Esophagus squamous epithelium (tissue), 5 donors: ENCODE measurements around the gene NAA80. TPM values are rescaled to one million over a fixed set of nuclear protein-coding genes. Genes with fewer than 3 reads are reported as not detected.

Experiments
- DNase-seq: peaks from one replicate; lab custom pipeline; 2025; lab: John Stamatoyannopoulos, UW
- H3K27ac ChIP-seq, 4 donors: fragments of 200-600 bp; sonication (generic); one replicate each; pipeline ENCODE4 v1.5.1; 2016 to 2019; ENCODE audit warnings: mild to moderate bottlenecking in 1 of 4
- H3K27me3 ChIP-seq, 4 donors: fragments of 200-600 bp; sonication (generic); 1 replicate in 3 of 4; 2 replicates in 1 of 4; pipeline versions ENCODE4 v1.5.1 to v1.6.0; 2017 to 2021; ENCODE audit warnings: antibody characterized with exemption in 1 of 4
- H3K36me3 ChIP-seq, 3 donors: fragments of 200-600 bp; sonication (generic); one replicate each; pipeline ENCODE4 v1.5.1; 2016 to 2019
- H3K4me1 ChIP-seq, 3 donors: fragments of 200-600 bp; sonication (generic); one replicate each; pipeline ENCODE4 v1.5.1; 2017 to 2019
- H3K4me3 ChIP-seq, 4 donors: fragments of 200-600 bp; sonication (generic); 1 replicate in 3 of 4; 2 replicates in 1 of 4; pipeline ENCODE4 v1.5.1; 2016 to 2019; ENCODE audit warnings: mild to moderate bottlenecking in 2 of 4, moderate library complexity in 1 of 4
- H3K9me3 ChIP-seq, 3 donors: fragments of 200-600 bp; sonication (generic); one replicate each; pipeline ENCODE4 v1.5.1; 2016 to 2019
- POLR2A ChIP-seq, 4 donors: fragments of 450-650 bp; IDR thresholded peaks; one replicate each; pipeline ENCODE4 v1.6.1; 2017; ENCODE audit warnings: antibody characterized with exemption in 4 of 4, mild to moderate bottlenecking in 4 of 4, moderate library complexity in 3 of 4
- WGBS, 2 donors: methylation state at CpG; one replicate each; pipeline ENCODE4 v1.1.5; 2018; 5-methylcytosine and 5-hydroxymethylcytosine counted together
- intact Hi-C: fragments of 100-400 bp; cut with DNase I; formaldehyde crosslinking; loops from one replicate; pipeline ENCODE4 v1.15.0; 2022
- total RNA-seq, 4 donors: library from RNA; depleted of rRNA; stranded (reverse); fragments of >200 nt; gene quantifications; one replicate each; pipeline ENCODE4 v1.1.0, GENCODE V29; 2016
- TF ChIP-seq, protein P1 (sequence below), 6 experiments: fragments of 450-650 bp in 4 of 6; fragments of 200-600 bp in 2 of 6; sonication (generic) in 2 of 6; IDR thresholded peaks; one replicate each; pipeline ENCODE4 v1.5.1; 2016 to 2019; ENCODE audit warnings: antibody characterized with exemption in 6 of 6, mild to moderate bottlenecking in 4 of 6, moderate library complexity in 4 of 6
- donor health status: DM: yes; HTN: yes; CAD: no.

The NAA80 gene, protein sequence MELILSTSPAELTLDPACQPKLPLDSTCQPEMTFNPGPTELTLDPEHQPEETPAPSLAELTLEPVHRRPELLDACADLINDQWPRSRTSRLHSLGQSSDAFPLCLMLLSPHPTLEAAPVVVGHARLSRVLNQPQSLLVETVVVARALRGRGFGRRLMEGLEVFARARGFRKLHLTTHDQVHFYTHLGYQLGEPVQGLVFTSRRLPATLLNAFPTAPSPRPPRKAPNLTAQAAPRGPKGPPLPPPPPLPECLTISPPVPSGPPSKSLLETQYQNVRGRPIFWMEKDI
- 10 to 100 TPM in 1 of 4 donors, 1 to 10 TPM in 3; 6.0 to 16.2 (median 7.7) TPM for total RNA-seq

DNA sequence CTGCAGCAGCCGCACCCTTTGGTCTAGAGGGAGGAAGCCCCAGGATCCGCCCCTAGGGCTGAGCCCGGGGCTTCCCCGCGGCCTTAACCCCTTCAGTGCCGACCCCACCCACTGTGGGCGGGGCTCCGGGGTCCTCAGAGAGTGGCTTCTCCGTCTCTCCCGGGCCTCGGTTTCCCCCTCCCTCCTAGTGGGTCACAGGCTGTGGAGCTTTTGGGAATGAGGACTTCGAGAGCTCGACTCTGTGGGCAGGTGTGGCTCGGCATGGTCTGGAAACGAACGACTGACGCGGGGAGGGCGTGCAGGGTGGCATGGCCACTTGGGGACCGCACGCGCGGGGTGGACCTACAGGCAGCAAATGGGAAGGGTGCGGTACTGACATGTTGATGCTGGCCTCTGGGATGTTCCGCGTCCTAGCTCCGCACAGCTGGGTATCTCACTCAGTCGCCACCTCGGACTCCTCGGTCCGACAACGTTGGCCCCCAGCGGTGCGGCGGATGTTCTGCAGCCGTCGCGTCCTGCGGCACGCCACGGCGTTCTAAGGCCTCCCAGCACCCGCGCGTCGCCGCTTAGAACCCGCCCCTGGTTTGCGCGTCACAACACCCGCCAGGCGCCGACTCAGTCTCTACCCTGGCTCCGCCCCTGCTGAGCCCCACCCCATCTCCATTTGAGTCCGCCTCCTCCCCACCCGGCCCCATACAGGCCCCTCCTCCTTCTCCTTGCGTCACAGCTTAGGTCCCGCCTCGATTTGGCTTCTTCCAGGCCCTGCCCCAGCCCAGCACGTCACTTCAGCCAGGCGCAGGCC lies at the start of gene NAA80, which contains the start of gene HYAL3:
Gene NAA80, minus strand, starts transcription at position 570 of the 802 bp plus-strand sequence. CDS start 1,942 bp downstream, outside the sequence.
Gene HYAL3, minus strand, starts transcription at position 570 of the 802 bp plus-strand sequence. CDS start 3,803 bp downstream, outside the sequence.
- peak within 1 kb of the TSS; percentile 89 to 94 (median 91) for H3K27ac ChIP-seq

DNA sequence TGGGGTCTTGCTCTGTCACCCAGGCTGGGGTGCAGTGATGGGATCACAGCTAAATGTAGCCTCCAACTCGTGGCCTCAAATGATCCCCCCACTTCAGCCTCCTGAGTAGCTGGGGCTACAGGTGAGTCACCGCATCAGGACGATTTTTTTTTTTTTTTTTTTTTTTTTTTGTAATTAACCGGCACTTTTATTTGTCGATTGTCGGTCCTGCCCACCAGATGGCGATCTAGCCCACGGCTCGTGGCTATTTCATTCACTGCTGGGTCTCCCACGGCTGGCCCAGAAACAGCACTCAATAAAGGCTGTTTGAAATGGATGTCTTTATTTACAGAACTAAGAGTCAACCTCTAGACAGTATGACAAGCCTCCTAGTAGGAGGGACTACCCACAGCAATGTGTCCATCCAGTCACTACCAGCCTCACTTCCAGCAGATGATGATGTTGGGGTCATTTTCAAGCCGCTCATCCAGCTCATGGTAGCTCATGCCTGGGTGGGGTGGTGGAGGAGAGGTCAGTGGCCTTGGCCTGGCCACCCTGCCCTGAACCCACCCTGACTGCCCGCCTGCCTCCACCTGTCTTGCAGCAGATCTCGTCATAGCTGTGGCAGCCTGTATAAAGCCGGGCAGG lies 48.1 kb upstream of the NAA80 start:
- TF ChIP-seq, protein P1, sequence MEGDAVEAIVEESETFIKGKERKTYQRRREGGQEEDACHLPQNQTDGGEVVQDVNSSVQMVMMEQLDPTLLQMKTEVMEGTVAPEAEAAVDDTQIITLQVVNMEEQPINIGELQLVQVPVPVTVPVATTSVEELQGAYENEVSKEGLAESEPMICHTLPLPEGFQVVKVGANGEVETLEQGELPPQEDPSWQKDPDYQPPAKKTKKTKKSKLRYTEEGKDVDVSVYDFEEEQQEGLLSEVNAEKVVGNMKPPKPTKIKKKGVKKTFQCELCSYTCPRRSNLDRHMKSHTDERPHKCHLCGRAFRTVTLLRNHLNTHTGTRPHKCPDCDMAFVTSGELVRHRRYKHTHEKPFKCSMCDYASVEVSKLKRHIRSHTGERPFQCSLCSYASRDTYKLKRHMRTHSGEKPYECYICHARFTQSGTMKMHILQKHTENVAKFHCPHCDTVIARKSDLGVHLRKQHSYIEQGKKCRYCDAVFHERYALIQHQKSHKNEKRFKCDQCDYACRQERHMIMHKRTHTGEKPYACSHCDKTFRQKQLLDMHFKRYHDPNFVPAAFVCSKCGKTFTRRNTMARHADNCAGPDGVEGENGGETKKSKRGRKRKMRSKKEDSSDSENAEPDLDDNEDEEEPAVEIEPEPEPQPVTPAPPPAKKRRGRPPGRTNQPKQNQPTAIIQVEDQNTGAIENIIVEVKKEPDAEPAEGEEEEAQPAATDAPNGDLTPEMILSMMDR (IDR thresholded peaks at IDR 0.05): peak in 5 of 6 experiments; percentile 22 to 62 (median 48)
- TF ChIP-seq POLR2A (IDR thresholded peaks at IDR 0.05): no peak
- Histone ChIP-seq H3K36me3 (peaks cover 0 to 25% (median 0%) of the 10 kb centered on the region in 3 donors), H3K4me3 (no peak overlapping the region), H3K9me3 (no peaks in the 10 kb centered on the region), H3K27me3 (no peaks in the 10 kb centered on the region), H3K4me1 (peaks cover 26 to 78% (median 34%) of the 10 kb centered on the region in 3 donors), H3K27ac (peak overlapping the region in 2 of 4 donors; percentile 12 to 33)
- DNase-seq: no peak
- intact Hi-C loops: no loop called here
- 22 to 29% methylated on average over 12 to 13 of the region's 14 CpGs for WGBS, 2 donors

More for the DNA sequence above, at the start of gene NAA80, which contains the start of gene HYAL3:
- peak in 3 of 4 donors; percentile 50 to 98 (median 92) for TF ChIP-seq POLR2A (IDR thresholded peaks at IDR 0.05)
- TF ChIP-seq, protein P1 (IDR thresholded peaks at IDR 0.05): peak in 5 of 6 experiments; percentile 29 to 64 (median 44)
- WGBS, 2 donors: 0% methylated on average over 13 to 26 of the region's 61 CpGs
- DNase-seq: peak; percentile 97
- no peaks in the 10 kb centered on the region for H3K27me3 ChIP-seq
- peak within 1 kb of the TSS; percentile 49 to 72 (median 60) for H3K4me3 ChIP-seq
- intact Hi-C loops: no loop called here
- H3K36me3 ChIP-seq: peaks cover 0 to 13% (median 0%) of the 10 kb centered on the region in 3 donors
- H3K4me1 ChIP-seq: peaks cover 34 to 59% (median 38%) of the 10 kb centered on the region in 3 donors
- H3K9me3 ChIP-seq: no peaks in the 10 kb centered on the region

DNA sequence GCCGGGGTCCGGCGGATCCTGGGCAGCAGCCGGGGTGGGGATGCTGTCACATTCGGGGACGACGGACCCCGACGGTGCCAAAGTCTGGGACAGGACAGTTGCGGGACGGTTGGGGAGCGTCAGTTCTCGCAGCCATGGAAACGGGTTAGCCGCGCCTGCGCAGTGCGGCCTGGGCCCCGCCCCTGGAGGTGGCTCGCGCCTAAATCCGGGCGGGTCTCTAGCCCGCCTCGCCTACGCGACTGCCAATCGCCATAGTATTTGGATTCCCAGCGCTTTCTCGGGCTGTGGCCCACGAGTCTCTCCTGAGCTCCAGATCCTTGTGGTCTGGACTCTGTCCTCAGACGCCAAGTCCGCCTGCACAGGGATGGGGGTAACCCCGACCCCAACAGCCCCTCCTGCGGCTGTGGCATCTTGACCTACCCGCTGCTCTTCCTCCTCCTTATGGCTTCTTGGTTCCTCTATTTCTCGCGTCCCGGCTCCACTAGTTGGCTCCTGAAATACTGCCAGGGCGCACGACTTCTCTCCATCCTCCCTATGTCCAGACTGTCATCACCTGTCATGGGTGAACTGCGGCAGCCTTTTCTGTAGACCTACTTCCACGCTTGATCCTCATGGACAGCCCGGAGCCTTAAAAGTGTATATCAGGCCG lies 46.5 kb upstream of the NAA80 start, which contains the start of gene ZMYND10:
Gene ZMYND10, minus strand, starts transcription at position 147 of the 649 bp plus-strand sequence. CDS start 153 bp downstream, outside the sequence.
- H3K27me3 ChIP-seq: no peaks in the 10 kb centered on the region
- no peaks in the 10 kb centered on the region for H3K9me3 ChIP-seq
- intact Hi-C loops: no loop called here
- peaks cover 0 to 21% (median 0%) of the 10 kb centered on the region in 3 donors for H3K36me3 ChIP-seq
- no peak for DNase-seq
- H3K27ac ChIP-seq: peak within 1 kb of the TSS in 3 of 4 donors; percentile 48 to 63 (median 55)
- WGBS, 2 donors: 20 to 26% methylated on average over 12 to 16 of the region's 45 CpGs
- TF ChIP-seq POLR2A (IDR thresholded peaks at IDR 0.05): no peak
- TF ChIP-seq, protein P1 (IDR thresholded peaks at IDR 0.05): no peak
- peak within 1 kb of the TSS; percentile 18 to 60 (median 36) for H3K4me3 ChIP-seq
- H3K4me1 ChIP-seq: peaks cover 26 to 81% (median 32%) of the 10 kb centered on the region in 3 donors

DNA sequence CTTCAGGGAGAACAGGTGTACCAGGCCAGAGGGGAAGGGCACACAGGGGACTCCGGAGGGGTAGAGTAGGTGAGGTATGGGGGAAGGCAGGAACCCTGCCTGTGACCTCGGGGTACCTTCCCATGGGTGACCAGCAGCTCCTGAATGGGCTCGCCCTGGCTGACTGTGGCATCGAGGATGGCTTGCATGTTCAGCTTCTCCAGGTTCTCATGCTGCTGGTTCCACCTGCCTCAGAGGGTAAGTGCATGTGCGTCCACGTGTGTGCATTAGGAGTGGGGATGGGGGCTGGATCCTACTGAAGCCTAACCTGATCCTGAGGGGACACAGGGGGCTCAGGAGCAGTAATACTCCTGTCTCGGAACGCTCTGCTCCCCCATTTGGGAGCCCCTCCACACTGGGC lies 45.8 kb upstream of the NAA80 start:
- intact Hi-C loops: no loop called here
- Histone ChIP-seq H3K4me1 (peaks cover 32 to 82% (median 33%) of the 10 kb centered on the region in 3 donors), H3K9me3 (no peaks in the 10 kb centered on the region), H3K27ac (no peak overlapping the region), H3K4me3 (peak overlapping the region in 3 of 4 donors; percentile 30 to 60 (median 43)), H3K36me3 (peaks cover 0 to 21% (median 0%) of the 10 kb centered on the region in 3 donors), H3K27me3 (no peaks in the 10 kb centered on the region)
- TF ChIP-seq POLR2A (IDR thresholded peaks at IDR 0.05): no peak
- TF ChIP-seq, protein P1 (IDR thresholded peaks at IDR 0.05): no peak
- no peak for DNase-seq
- WGBS, 2 donors: 61 to 75% methylated on average over 4 to 6 of the region's 8 CpGs
